DOHH2 (cell line): ENCODE results near the gene RELB.

Source experiments
- EZH2phosphoT487 ChIP-seq: fragments of 200-600 bp; sonication (generic); IDR thresholded peaks from 2 replicates; pipeline ENCODE4 v1.6.1; 2017; ENCODE audit warnings: borderline replicate concordance, mild to moderate bottlenecking, antibody characterized with exemption, low read length, moderate library complexity, mixed read lengths
- TF ChIP-seq, protein P1 (sequence below): fragments of 200-600 bp; sonication (generic); IDR thresholded peaks from one replicate; pipeline ENCODE4 v1.5.1; 2014; ENCODE audit warnings: antibody characterized with exemption, mild to moderate bottlenecking, low read depth, low read length; ENCODE audit not compliant: poor library complexity, severe bottlenecking

- no peak for TF ChIP-seq EZH2phosphoT487
- TF ChIP-seq, protein P1, sequence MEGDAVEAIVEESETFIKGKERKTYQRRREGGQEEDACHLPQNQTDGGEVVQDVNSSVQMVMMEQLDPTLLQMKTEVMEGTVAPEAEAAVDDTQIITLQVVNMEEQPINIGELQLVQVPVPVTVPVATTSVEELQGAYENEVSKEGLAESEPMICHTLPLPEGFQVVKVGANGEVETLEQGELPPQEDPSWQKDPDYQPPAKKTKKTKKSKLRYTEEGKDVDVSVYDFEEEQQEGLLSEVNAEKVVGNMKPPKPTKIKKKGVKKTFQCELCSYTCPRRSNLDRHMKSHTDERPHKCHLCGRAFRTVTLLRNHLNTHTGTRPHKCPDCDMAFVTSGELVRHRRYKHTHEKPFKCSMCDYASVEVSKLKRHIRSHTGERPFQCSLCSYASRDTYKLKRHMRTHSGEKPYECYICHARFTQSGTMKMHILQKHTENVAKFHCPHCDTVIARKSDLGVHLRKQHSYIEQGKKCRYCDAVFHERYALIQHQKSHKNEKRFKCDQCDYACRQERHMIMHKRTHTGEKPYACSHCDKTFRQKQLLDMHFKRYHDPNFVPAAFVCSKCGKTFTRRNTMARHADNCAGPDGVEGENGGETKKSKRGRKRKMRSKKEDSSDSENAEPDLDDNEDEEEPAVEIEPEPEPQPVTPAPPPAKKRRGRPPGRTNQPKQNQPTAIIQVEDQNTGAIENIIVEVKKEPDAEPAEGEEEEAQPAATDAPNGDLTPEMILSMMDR, result no peak
These were observed 43.7 kb upstream of the RELB start for GRCh38 chr19:44957526-44957925.
